ENCODE results near the gene CHRM5.
A peak's percentile ranks its signal among the peaks of the same experiment; 100 is the strongest.
"Not testable (repeated sequence)": the region's sequence is repeated elsewhere in the genome, so short reads cannot be mapped to it uniquely, and the experiment has no call there.

Gene CHRM5

GRCh38 chr15:34046471-34047145 is 78.3 kb downstream of the CHRM5 start:
- no peak for DNase-seq

GRCh38 chr15:34047893-34048775 is 79.8 kb downstream of the CHRM5 start:
- no peak for DNase-seq

GRCh38 chr15:34049112-34049511 is 80.8 kb downstream of the CHRM5 start:
- DNase-seq = no peak

GRCh38 chr15:34050385-34050784 is 82.1 kb downstream of the CHRM5 start:
- DNase-seq = not testable (repeated sequence)

- DNase-seq = no peak
Measured at GRCh38 chr15:34054081-34054707, 85.9 kb downstream of the CHRM5 start.

- no peak for DNase-seq
Measured at GRCh38 chr15:34055868-34056595, 87.7 kb downstream of the CHRM5 start.

GRCh38 chr15:34056911-34057310 is 88.6 kb downstream of the CHRM5 start:
- DNase-seq = no peak

- DNase-seq = no peak
Measured at GRCh38 chr15:34059476-34059875, 91.2 kb downstream of the CHRM5 start.

GRCh38 chr15:34059946-34060345 is 91.6 kb downstream of the CHRM5 start:
- DNase-seq = no peak

- DNase-seq = no peak
Measured at GRCh38 chr15:34064438-34064837, 96.1 kb downstream of the CHRM5 start.

- no peak for DNase-seq
Measured at GRCh38 chr15:34065261-34065660, 97.0 kb downstream of the CHRM5 start.

GRCh38 chr15:34065941-34066340 is 97.6 kb downstream of the CHRM5 start:
- no peak for DNase-seq

- no peak for DNase-seq
Measured at GRCh38 chr15:34070003-34070402, 101.7 kb downstream of the CHRM5 start.

- no peak for DNase-seq
Measured at GRCh38 chr15:34076785-34077184, 108.5 kb downstream of the CHRM5 start.

- no peak for DNase-seq
Measured at GRCh38 chr15:34078900-34079299, 110.6 kb downstream of the CHRM5 start.

- DNase-seq = no peak
Measured at GRCh38 chr15:34079904-34080303, 111.6 kb downstream of the CHRM5 start.

GRCh38 chr15:34084086-34084485 is 115.8 kb downstream of the CHRM5 start:
- DNase-seq = no peak

GRCh38 chr15:34085746-34086145 is 117.4 kb downstream of the CHRM5 start:
- no peak for DNase-seq

- DNase-seq = no peak
Measured at GRCh38 chr15:34099914-34100313, 131.6 kb downstream of the CHRM5 start.

GRCh38 chr15:34101366-34102174 is 133.3 kb downstream of the CHRM5 start, which contains the start of the genes EMC7 and PGBD4:
EMC7 (minus strand) TSS chr15:34101862; CDS start chr15:34101839, 23 bp downstream.
PGBD4 (plus strand) TSS chr15:34102083; CDS start chr15:34102532, 449 bp downstream.
- DNase-seq = peak; percentile 99

- DNase-seq = no peak
Measured at GRCh38 chr15:34102175-34102925, 134.1 kb downstream of the CHRM5 start.
